ENCODE measurements around the gene CACNA1G. TPM values are rescaled to one million over a fixed set of nuclear protein-coding genes. Genes with fewer than 3 reads are reported as not detected.

CACNA1G gene
- total RNA-seq, result under 1 TPM in 3 of 4 donors, not detected in 1; 0.15 to 0.94 (median 0.16) TPM

- WGBS, 2 donors (ENCODE audit: low coverage in 1 of 2), result 0% methylated on average over 2 to 3 of the region's 56 CpGs
- ATAC-seq, result peak; percentile 91
- Histone ChIP-seq H3K36me3 (peaks cover 0 to 14% of the 10 kb centered on the region in 2 donors), H3K27me3 (peaks cover 95% of the 10 kb centered on the region), H3K9me3 (no peaks in the 10 kb centered on the region), H3K4me1 (peaks cover 5 to 64% (median 41%) of the 10 kb centered on the region in 3 donors), H3K27ac (peak within 1 kb of the TSS in 1 of 4 donors; percentile 30), H3K4me3 (peak within 1 kb of the TSS; percentile 21 to 65)
- TF ChIP-seq POLR2A (IDR thresholded peaks at IDR 0.05), result no peak
- TF ChIP-seq POLR2AphosphoS5 (IDR thresholded peaks at IDR 0.05), result no peak
- no peak for TF ChIP-seq EP300 (IDR thresholded peaks at IDR 0.05)
- TF ChIP-seq, protein P1, sequence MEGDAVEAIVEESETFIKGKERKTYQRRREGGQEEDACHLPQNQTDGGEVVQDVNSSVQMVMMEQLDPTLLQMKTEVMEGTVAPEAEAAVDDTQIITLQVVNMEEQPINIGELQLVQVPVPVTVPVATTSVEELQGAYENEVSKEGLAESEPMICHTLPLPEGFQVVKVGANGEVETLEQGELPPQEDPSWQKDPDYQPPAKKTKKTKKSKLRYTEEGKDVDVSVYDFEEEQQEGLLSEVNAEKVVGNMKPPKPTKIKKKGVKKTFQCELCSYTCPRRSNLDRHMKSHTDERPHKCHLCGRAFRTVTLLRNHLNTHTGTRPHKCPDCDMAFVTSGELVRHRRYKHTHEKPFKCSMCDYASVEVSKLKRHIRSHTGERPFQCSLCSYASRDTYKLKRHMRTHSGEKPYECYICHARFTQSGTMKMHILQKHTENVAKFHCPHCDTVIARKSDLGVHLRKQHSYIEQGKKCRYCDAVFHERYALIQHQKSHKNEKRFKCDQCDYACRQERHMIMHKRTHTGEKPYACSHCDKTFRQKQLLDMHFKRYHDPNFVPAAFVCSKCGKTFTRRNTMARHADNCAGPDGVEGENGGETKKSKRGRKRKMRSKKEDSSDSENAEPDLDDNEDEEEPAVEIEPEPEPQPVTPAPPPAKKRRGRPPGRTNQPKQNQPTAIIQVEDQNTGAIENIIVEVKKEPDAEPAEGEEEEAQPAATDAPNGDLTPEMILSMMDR (IDR thresholded peaks at IDR 0.05), result no peak
Observed at GRCh38 chr17:50560185-50560824, at the start of gene CACNA1G. TSS of gene CACNA1G (plus strand) at chr17:50560715. CDS start at chr17:50561460, 745 bp downstream.

DNA sequence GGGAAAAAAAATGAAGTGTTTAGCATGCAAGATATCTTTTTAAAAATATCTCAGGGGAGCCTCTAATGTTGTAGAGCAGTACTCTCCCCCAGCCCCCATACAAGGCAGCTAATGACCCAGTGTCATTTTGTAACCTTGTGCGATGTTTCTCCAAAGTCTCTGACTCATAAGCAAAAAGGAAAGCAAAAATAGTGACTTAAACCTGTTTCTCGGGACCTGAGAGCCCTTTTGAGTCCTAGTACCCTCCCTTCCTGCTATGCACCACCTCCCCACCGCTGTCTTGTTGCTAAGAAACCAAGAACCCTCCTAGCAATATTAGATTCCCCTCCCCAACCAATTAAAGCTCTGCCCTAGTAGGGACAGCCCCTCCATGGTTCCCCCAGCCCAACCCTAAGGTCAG lies 49.5 kb upstream of the CACNA1G start:
- Histone ChIP-seq H3K27ac (no peak overlapping the region), H3K9me3 (no peaks in the 10 kb centered on the region), H3K4me3 (no peak overlapping the region), H3K4me1 (peaks cover 0 to 29% (median 3%) of the 10 kb centered on the region in 3 donors), H3K27me3 (no peaks in the 10 kb centered on the region), H3K36me3 (no peaks in the 10 kb centered on the region)
- no peak for ATAC-seq
- TF ChIP-seq POLR2AphosphoS5 (IDR thresholded peaks at IDR 0.05) (no peak), POLR2A (IDR thresholded peaks at IDR 0.05) (no peak), EP300 (IDR thresholded peaks at IDR 0.05) (no peak)
- TF ChIP-seq, protein P1 (IDR thresholded peaks at IDR 0.05), result no peak
- 24 to 34% methylated on average over 3 of the region's 3 CpGs for WGBS, 2 donors (ENCODE audit: low coverage in 1 of 2)

- TF ChIP-seq, protein P1 (IDR thresholded peaks at IDR 0.05), result no peak
- Histone ChIP-seq H3K9me3 (no peaks in the 10 kb centered on the region), H3K4me3 (no peak overlapping the region), H3K27me3 (no peaks in the 10 kb centered on the region), H3K27ac (no peak overlapping the region), H3K36me3 (no peaks in the 10 kb centered on the region), H3K4me1 (peaks cover 0 to 19% (median 0%) of the 10 kb centered on the region in 3 donors)
- ATAC-seq, result no peak
- WGBS, 2 donors (ENCODE audit: low coverage in 1 of 2), result 67 to 72% methylated on average over 3 to 4 of the region's 4 CpGs
Observed at GRCh38 chr17:50513495-50513894, 47.0 kb upstream of the CACNA1G start.

DNA sequence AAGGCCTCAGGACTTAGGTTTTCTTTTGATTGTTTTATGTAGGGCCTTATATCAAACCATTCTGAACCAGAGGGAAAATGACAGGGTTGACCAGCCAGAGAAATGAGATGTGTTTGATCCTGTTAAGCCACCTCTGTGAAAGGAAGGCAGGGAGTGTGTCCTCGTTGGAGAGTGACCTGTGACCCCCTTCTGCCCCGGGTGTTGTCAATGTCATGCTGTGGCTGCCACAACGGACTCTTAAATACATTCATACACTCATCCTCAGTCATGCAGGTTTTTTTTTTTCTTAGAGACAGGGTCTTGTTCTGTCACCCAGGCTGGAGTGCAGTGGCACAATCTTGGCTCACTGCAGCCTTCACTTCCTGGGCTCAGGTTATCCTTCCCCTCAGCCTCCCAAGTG lies 46.1 kb upstream of the CACNA1G start:
- 59 to 62% methylated on average over 3 of the region's 3 CpGs for WGBS, 2 donors (ENCODE audit: low coverage in 1 of 2)
- H3K27me3 ChIP-seq, result no peaks in the 10 kb centered on the region
- H3K27ac ChIP-seq, result no peak overlapping the region
- TF ChIP-seq POLR2AphosphoS5 (IDR thresholded peaks at IDR 0.05) (no peak), POLR2A (IDR thresholded peaks at IDR 0.05) (no peak), EP300 (IDR thresholded peaks at IDR 0.05) (no peak)
- TF ChIP-seq, protein P1 (IDR thresholded peaks at IDR 0.05), result no peak
- H3K9me3 ChIP-seq, result no peaks in the 10 kb centered on the region
- H3K4me3 ChIP-seq, result no peak overlapping the region
- ATAC-seq, result no peak
- H3K36me3 ChIP-seq, result no peaks in the 10 kb centered on the region
- peaks cover 0 to 11% (median 0%) of the 10 kb centered on the region in 3 donors for H3K4me1 ChIP-seq

Data from gastroesophageal sphincter (tissue), 4 donors.